GM19240 (cell line): Measurements from ENCODE around the gene RTN4R.

Source experiments
- DNase-seq: peaks from one replicate; pipeline ENCODE4 v3.0.0; 2011; ENCODE audit warnings: low spot score; ENCODE audit not compliant: insufficient read length

RTN4R gene

GRCh38 chr22:20242393-20243175 is 25.5 kb downstream of the RTN4R start:
- DNase-seq, result no peak

GRCh38 chr22:20241579-20242392 is 26.3 kb downstream of the RTN4R start:
- DNase-seq, result no peak

GRCh38 chr22:20240900-20241299 is 27.2 kb downstream of the RTN4R start:
- no peak for DNase-seq

- DNase-seq, result no peak
Measured at GRCh38 chr22:20240447-20240764, 27.7 kb downstream of the RTN4R start.

- DNase-seq, result no peak
Measured at GRCh38 chr22:20239676-20240446, 28.3 kb downstream of the RTN4R start.

- DNase-seq, result no peak
Measured at GRCh38 chr22:20238901-20239675, 29.0 kb downstream of the RTN4R start.

- DNase-seq, result peak; percentile 89
Measured at GRCh38 chr22:20238536-20238900, 29.6 kb downstream of the RTN4R start.

- no peak for DNase-seq
Measured at GRCh38 chr22:20237480-20238440, 30.4 kb downstream of the RTN4R start.

- no peak for DNase-seq
Measured at GRCh38 chr22:20236052-20236717, 31.9 kb downstream of the RTN4R start.

- DNase-seq, result no peak
Measured at GRCh38 chr22:20235389-20235991, 32.6 kb downstream of the RTN4R start.

GRCh38 chr22:20234760-20235388 is 33.2 kb downstream of the RTN4R start:
- no peak for DNase-seq

GRCh38 chr22:20234314-20234682 is 33.8 kb downstream of the RTN4R start:
- no peak for DNase-seq

- DNase-seq, result no peak
Measured at GRCh38 chr22:20233351-20234313, 34.5 kb downstream of the RTN4R start.

GRCh38 chr22:20232781-20233180 is 35.3 kb downstream of the RTN4R start:
- DNase-seq, result no peak

- DNase-seq, result no peak
Measured at GRCh38 chr22:20232237-20232598, 35.9 kb downstream of the RTN4R start.

GRCh38 chr22:20231514-20232236 is 36.4 kb downstream of the RTN4R start:
- no peak for DNase-seq
